GM23248 (cell line): ENCODE measurements around the gene FAM219A.

Experiments used
- EZH2 ChIP-seq: fragments of 200-600 bp; sonication (generic); IDR thresholded peaks from 2 replicates; pipeline ENCODE4 v1.6.1; 2018; ENCODE audit warnings: antibody characterized with exemption, mild to moderate bottlenecking; ENCODE audit not compliant: insufficient read depth, poor library complexity, severe bottlenecking
- EZH2phosphoT487 ChIP-seq: fragments of 200-600 bp; sonication (generic); IDR thresholded peaks from 2 replicates; pipeline ENCODE4 v1.6.1; 2018; ENCODE audit warnings: antibody characterized with exemption, moderate library complexity, mild to moderate bottlenecking, low read depth; ENCODE audit not compliant: insufficient read depth

DNA sequence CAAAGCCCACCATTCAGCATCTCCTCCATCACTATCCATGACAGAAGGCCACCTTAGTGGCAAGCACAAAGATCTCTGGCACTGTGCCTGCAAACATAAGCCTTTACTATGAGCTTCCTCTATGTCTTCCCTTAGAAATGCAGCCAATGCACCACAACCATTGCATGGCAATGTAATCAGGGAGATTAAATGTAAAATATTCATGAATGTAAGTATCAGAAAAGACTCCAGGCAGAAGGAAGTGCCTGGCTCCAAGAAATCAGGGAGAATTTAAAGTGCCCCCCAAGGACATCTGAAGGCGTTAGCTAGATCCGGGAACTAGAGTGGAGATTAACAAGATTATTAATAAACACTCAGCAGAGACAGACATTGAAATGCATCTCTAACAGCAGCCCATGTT, 49.2 kb downstream of the FAM219A start:
- TF ChIP-seq EZH2 (no peak), EZH2phosphoT487 (no peak)
